LNCaP clone FGC (cell line): Measurements from ENCODE around the gene MDP1.

Experiments
- DNase-seq: peaks from one replicate; pipeline ENCODE4 v3.0.0-alpha.2; 2011; ENCODE audit warnings: low read depth
- H3K4me3 ChIP-seq: 2 replicates; pipeline ENCODE4 v1.5.1; 2011; ENCODE audit warnings: mild to moderate bottlenecking, low read depth, low read length, control low read depth
- TF ChIP-seq, protein P1 (sequence below): IDR thresholded peaks from 2 replicates; pipeline ENCODE4 v1.5.1; 2012; ENCODE audit warnings: mild to moderate bottlenecking; ENCODE audit not compliant: control insufficient read depth, insufficient read depth; ENCODE audit errors: extremely low read depth

The MDP1 gene

DNA sequence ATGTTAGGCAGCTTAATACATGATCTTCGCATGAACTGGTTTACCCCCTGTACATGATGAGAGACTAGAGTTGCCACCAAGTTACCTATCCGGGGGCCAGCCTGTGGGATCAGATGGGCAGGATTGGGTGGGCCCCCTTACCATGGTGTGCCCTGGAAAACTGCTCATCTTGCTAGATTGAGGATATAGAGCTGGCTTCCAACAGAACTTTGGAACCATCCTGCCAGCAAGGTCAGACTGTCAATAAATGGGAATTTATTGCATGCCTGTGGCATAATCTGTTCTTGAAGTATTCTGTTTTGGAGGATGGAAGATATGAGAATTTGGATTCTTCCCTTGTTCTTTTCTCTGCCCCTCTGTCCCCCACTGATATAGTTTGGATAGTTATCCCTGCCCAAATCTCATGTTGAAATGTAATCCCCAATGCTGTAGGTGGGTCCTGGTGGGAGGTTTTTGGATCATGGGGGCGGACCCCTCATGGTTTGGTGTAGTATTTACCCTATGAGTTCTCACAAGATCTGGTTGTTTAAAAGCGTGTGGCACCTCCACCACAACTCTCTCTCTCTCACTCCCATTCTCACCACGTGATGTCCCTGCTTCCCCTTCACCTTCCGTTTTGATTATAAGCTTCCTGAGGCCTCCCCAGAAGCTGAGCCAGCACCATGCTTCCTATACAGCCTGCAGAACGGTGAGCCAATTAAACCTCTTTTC, 16.9 kb downstream of the MDP1 start:
- TF ChIP-seq, protein P1, sequence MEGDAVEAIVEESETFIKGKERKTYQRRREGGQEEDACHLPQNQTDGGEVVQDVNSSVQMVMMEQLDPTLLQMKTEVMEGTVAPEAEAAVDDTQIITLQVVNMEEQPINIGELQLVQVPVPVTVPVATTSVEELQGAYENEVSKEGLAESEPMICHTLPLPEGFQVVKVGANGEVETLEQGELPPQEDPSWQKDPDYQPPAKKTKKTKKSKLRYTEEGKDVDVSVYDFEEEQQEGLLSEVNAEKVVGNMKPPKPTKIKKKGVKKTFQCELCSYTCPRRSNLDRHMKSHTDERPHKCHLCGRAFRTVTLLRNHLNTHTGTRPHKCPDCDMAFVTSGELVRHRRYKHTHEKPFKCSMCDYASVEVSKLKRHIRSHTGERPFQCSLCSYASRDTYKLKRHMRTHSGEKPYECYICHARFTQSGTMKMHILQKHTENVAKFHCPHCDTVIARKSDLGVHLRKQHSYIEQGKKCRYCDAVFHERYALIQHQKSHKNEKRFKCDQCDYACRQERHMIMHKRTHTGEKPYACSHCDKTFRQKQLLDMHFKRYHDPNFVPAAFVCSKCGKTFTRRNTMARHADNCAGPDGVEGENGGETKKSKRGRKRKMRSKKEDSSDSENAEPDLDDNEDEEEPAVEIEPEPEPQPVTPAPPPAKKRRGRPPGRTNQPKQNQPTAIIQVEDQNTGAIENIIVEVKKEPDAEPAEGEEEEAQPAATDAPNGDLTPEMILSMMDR, result no peak
- H3K4me3 ChIP-seq, result no peak overlapping the region
- no peak for DNase-seq

DNA sequence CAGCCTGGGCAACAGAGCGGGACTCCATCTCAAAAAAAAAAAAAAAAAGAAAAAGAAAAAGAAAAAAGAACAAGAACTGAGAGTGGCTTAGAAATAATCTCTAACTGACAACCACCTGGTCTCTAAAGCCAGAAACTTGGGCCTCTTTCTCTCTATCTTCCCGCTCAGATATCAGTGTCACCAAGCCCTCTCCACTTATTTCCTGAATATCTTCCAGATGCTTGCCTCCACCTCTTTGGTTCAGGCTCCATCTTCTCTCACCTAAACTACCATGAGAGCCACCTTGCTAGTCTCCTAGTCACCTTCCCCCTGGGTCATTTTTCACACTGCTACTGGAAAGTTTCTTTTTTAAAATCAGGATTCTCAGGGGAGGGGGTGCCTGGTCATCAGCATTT, 18.8 kb downstream of the MDP1 start:
- DNase-seq, result no peak
- H3K4me3 ChIP-seq, result no peak overlapping the region; the same call in 1 of the 2 replicates
- TF ChIP-seq, protein P1, result no peak

DNA sequence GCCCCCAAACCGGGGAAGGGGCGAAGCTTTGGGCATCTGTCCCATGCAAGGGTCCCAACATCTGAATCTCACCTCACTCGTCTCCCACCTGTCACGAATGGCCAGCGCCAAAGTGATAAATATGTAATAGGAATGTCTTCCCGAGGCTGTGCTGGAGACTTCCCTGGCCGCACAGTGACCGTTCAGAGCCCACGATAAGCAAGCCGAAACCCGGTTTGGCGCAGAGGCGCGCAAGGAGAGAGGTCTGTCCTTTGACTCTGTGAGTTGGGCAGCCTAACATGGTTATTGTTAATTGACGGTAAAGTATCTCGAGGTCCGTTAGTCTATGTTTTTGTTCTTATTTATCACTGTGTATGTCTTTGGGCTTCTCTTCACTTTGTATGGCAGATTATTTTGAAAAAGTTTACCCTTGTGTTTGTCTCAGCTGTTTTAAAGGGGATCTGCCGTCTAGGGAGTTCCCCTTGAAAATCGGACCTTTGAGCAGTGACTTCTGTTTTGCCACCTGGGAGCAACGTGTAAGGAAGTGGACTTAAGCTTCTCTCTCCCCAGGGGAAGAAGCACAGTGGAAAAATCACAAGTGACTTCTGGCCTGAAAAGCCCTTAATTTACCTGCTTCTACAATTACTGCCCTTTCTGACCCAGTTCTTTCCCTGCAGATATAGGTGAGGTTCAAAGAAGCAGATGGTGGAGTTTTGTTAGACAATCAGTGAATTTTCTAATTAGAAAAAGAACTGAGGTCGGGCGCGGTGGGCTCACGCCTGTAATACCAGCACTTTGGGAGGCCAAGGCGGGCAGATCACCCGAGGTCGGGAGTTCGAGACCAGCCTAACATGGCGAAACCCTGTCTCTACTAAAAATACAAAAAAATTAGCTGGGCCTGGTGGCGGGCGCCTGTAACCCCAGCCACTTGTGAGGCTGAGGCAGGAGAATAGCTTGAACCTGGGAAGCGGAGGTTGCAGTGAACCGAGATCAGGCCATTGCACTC, 19.5 kb downstream of the MDP1 start:
- peak overlapping the region; percentile 90 for H3K4me3 ChIP-seq
- no peak for DNase-seq
- TF ChIP-seq, protein P1, result no peak

DNA sequence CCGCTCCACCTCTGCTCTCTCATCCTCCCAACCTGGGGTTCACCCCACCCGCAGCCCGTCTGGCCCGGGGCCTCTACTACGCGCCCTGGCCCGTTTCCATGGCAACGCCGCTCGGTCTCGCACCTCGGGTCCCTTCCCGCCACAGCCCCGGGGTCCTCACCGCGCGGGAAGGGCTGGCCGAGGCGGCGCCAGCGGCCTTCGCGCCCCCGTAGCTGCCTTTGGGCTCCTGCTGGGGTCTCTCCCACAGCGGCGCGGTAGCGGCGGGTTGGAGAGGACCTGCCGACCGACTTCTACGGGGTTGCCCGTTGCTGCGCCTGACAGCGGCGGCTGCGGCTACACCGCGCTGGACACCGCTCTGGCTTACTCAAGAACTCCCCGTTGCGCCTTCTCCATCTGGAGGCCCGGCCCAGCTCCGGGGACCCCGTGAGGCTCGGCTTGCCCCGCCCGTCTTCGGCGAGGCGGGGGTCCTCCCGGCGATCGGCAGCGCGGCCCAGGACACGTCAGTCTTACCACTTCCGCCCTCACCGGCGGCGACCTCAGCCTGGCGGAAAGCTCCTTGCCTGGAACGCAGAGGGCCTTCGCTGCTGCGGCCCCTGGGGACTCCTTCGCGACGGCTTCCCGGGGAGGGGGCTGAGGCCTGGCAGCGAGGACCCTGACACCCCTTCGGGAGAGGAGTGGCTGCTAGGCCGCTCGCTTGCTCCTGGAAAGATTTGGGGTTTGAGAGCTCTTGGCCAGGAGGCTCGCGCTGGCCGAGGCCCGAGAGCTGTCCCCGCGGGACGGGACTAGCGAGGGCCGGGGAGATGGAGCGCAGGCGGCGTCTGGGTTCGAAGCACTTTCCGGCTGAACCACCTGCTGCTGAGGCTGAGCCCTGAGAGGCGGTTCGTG, 20.4 kb downstream of the MDP1 start, which contains the start of gene TM9SF1:
TM9SF1 (minus strand) TSS at position 256 of the 885 bp plus-strand sequence. CDS start 422 bp downstream, outside the sequence.
- DNase-seq, result peak; percentile 38
- TF ChIP-seq, protein P1, result no peak
- H3K4me3 ChIP-seq, result peak within 1 kb of the TSS; percentile 90

DNA sequence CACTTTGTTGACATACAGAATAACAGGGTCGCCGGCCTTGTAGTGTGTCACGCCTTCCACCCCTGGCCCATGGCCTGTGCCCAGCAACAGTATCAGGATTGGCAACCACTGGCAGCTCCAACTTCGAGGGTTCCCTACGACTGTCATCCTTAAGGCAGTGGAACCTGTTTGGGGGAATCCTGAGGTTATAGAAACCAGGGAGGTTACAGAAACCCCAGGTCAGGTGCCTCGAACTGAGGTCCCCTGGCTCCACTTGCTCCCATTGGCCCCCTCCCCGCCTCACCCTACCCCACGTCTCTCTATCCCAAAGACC, 21.0 kb downstream of the MDP1 start:
- peak overlapping the region; percentile 90 for H3K4me3 ChIP-seq
- TF ChIP-seq, protein P1, result no peak
- DNase-seq, result no peak

DNA sequence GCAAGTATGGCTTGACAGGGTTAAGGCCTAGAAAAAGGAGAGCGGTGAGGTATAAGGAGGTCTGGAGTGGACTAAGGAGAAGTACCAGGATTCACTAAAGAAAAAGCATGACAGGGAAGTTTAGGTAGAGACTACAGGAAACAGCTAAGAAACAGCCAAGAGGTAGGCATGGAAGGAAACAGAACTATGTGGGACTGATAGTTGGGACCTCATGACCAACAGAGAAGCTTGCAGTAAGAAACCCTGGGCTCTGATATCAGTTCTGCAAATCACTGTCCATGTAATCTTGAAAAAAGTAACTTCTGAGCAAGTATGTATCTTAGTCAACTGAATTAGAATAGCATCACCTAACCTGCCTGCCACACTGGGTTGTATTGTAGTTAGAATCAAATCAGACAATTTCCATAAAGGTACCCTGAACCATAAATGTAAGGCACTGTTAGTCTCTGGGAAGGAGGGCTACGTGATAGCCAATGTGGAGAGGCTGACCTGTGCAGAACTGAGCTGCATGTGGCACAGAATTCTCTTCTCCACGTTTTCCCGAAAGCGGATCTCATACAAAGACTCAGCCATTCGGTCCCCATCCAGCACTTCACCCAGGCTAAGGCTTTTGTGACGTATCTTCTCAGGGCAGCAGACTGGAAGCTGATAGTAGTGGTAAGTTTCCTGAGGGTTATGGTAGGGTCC, 21.5 kb downstream of the MDP1 start:
- H3K4me3 ChIP-seq, result peak overlapping the region; percentile 90
- DNase-seq, result no peak
- TF ChIP-seq, protein P1, result no peak
